K562 (cell line): ENCODE measurements around the gene GNAZ. TPM values are rescaled to one million over a fixed set of nuclear protein-coding genes. Genes with fewer than 3 reads are reported as not detected.

ENCODE experiments used
- ATAC-seq: fragments of 200-7000 bp; cut with Tn5 transposase; 3 replicates; pipeline ENCODE4 v1.9.1; 2020; ENCODE audit warnings: moderate library complexity
- BruUV-seq: library from RNA; stranded (reverse); fragments of 400-500 nt; replicated peaks from 2 replicates; lab custom pipeline; 2021; lab: Mats Ljungman, UMichigan
- CTCF ChIA-PET: fragments of 300-600 bp; formaldehyde crosslinking; extraction: SDS; loops from one replicate; lab custom pipeline; 2021; ENCODE audit warnings: low intra/inter-chr PET ratio; lab: Yijun Ruan, JAX
- POLR2A ChIA-PET: fragments of 300-600, 350-650 bp; sonication (Branson Sonifier 250); formaldehyde crosslinking; extraction: SDS; loops from one replicate; lab custom pipeline; 2021; ENCODE audit warnings: antibody characterized with exemption, inconsistent platforms; lab: Yijun Ruan, JAX
- DNase-seq, 4 experiments: peaks; one replicate each; pipeline versions ENCODE4 v3.0.0 to v3.0.0-alpha.2; 2011 to 2018; ENCODE audit warnings: low spot score in 3 of 4, mixed read lengths in 3 of 4; ENCODE audit errors: extremely low read depth in 1 of 4
- FAIRE-seq: peaks from 2 replicates; lab custom pipeline; 2011; peaks lifted over from hg19 to GRCh38; lab: Jason Lieb, UNC
- H2AFZ ChIP-seq: 2 replicates; pipeline ENCODE4 v1.6.0; 2011; ENCODE audit warnings: low read depth, low read length, control low read depth, inconsistent platforms
- H3K27ac ChIP-seq: fragments of 200-600 bp; 3 replicates; pipeline ENCODE4 v1.8.0; 2011; ENCODE audit warnings: low read depth, mild to moderate bottlenecking, control low read depth, inconsistent platforms, low read length, moderate library complexity, mixed read lengths; ENCODE audit errors: extremely low read depth
- H3K27me3 ChIP-seq, 2 experiments: fragments of 300-600 bp in 1 of 2; 2 replicates in 1 of 2; 3 replicates in 1 of 2; pipeline versions ENCODE4 v1.6.0 to v1.8.0; 2011; ENCODE audit warnings: inconsistent platforms in 2 of 2, low read length in 2 of 2, mild to moderate bottlenecking in 1 of 2, mixed read lengths in 1 of 2, moderate library complexity in 1 of 2; ENCODE audit not compliant: control insufficient read depth in 2 of 2, insufficient read depth in 2 of 2
- H3K36me3 ChIP-seq: fragments of 300-600 bp; 3 replicates; pipeline ENCODE4 v1.8.0; 2011; ENCODE audit warnings: mild to moderate bottlenecking, low read length, inconsistent platforms; ENCODE audit not compliant: control insufficient read depth, insufficient read depth
- H3K4me1 ChIP-seq, 2 experiments: fragments of 200-600 bp in 1 of 2; replicated peaks in 1 of 2; 2 replicates in 1 of 2; 3 replicates in 1 of 2; pipeline versions ENCODE4 v1.5.1 to v1.8.0; 2011; ENCODE audit warnings: inconsistent platforms in 2 of 2, low read length in 2 of 2, mild to moderate bottlenecking in 1 of 2, mixed read lengths in 1 of 2, moderate library complexity in 1 of 2; ENCODE audit not compliant: control insufficient read depth in 2 of 2, insufficient read depth in 2 of 2
- H3K4me2 ChIP-seq: 2 replicates; pipeline ENCODE4 v1.6.1; 2011; ENCODE audit warnings: low read length, control low read depth, inconsistent platforms, mixed read lengths; ENCODE audit not compliant: insufficient read depth
- H3K4me3 ChIP-seq: fragments of 200-600 bp; sonication (generic), shearing (Covaris generic); 2 replicates; pipeline ENCODE4 v1.5.1; 2016; ENCODE audit warnings: control low read depth, inconsistent platforms
- H3K79me2 ChIP-seq: fragments of 200-600 bp; 3 replicates; pipeline ENCODE4 v1.8.0; 2011; ENCODE audit warnings: low read length, inconsistent platforms; ENCODE audit not compliant: control insufficient read depth, insufficient read depth
- H3K9ac ChIP-seq, 2 experiments: 2 replicates each; pipeline versions ENCODE4 v1.6.0 to v1.6.1; 2011; ENCODE audit warnings: low read depth in 2 of 2, low read length in 2 of 2, control low read depth in 1 of 2, inconsistent platforms in 1 of 2, mild to moderate bottlenecking in 1 of 2, mixed read lengths in 1 of 2; ENCODE audit not compliant: insufficient read depth in 1 of 2
- H3K9me1 ChIP-seq: one replicate; pipeline ENCODE4 v1.6.0; 2011; ENCODE audit warnings: inconsistent platforms, mild to moderate bottlenecking, low read length, moderate library complexity; ENCODE audit not compliant: control insufficient read depth, insufficient read depth
- H3K9me3 ChIP-seq: replicated peaks from 2 replicates; pipeline ENCODE4 v1.5.1; 2011; ENCODE audit warnings: low read depth, low read length, inconsistent platforms; ENCODE audit not compliant: control insufficient read depth, insufficient read depth
- H4K20me1 ChIP-seq: replicated peaks from 2 replicates; pipeline ENCODE4 v1.6.1; 2011; ENCODE audit warnings: low read length, inconsistent platforms, mixed read lengths; ENCODE audit not compliant: control insufficient read depth, insufficient read depth
- ATF1 ChIP-seq, 2 experiments: fragments of 450-650 bp in 1 of 2; IDR thresholded peaks; 2 replicates each; pipeline ENCODE4 v1.6.1; 2016; ENCODE audit warnings: missing compliant biosample characterization in 1 of 2, missing genetic modification characterization in 1 of 2
- KDM2B ChIP-seq: fragments of 250-450 bp; sonication (Bioruptor Pico); IDR thresholded peaks from 2 replicates; pipeline ENCODE4 v1.8.0; 2021; ENCODE audit warnings: mild to moderate bottlenecking, moderate library complexity
- KLF6 ChIP-seq: fragments of 250-450 bp; sonication (Bioruptor Pico); IDR thresholded peaks from 2 replicates; pipeline ENCODE4 v1.4.0; 2020; ENCODE audit warnings: mild to moderate bottlenecking, moderate library complexity, borderline replicate concordance
- SMC3 ChIP-seq: conservative IDR thresholded peaks from 2 replicates; pipeline ENCODE4 v1.6.1; 2011; ENCODE audit warnings: low read depth, low read length, improper control_type of control experiment; ENCODE audit not compliant: insufficient read depth
- ZNF316 ChIP-seq: fragments of 450-650 bp; IDR thresholded peaks from 2 replicates; pipeline ENCODE4 v1.6.1; 2016
- whole genome bisulfite sequencing: fragments of 100-300 bp; shearing (Covaris generic); methylation state at CpG from one replicate; pipeline ENCODE4 v1.1.6; 2016; ENCODE audit warnings: low coverage, mixed read lengths; ENCODE audit not compliant: insufficient coverage; ENCODE audit errors: missing lambda C conversion rate; 5-methylcytosine and 5-hydroxymethylcytosine counted together
- in situ Hi-C: fragments of 300-500 bp; cut with MboI; formaldehyde crosslinking; loops from 4 replicates; pipeline ENCODE4 v1.15.0; 2018; ENCODE audit warnings: inconsistent platforms, mixed read lengths
- intact Hi-C: fragments of 100-400 bp; cut with micrococcal nuclease; formaldehyde crosslinking; loops from 2 replicates; pipeline ENCODE4 v1.14.2; 2022
- polyA plus RNA-seq, 8 experiments: library from polyadenylated mRNA; depleted of rRNA in 4 of 8; stranded (reverse) in 5 of 8; unstranded in 3 of 8; fragments of >200 nt; fragmentation: Nextera tagmentation in 2 of 8; fragmentation: Illumina TruSeq in 1 of 8; extraction: Ambion mirVana in 2 of 8; extraction: Trizol in 1 of 8; gene quantifications; 2 replicates each; pipeline versions ENCODE4 v1.2.1 to v1.2.3, GENCODE V29; 2011 to 2014; ENCODE audit warnings: inconsistent platforms in 1 of 8, missing spikeins in 1 of 8
- total RNA-seq, 7 experiments: library from RNA; depleted of rRNA in 6 of 7; stranded (reverse); fragments of >200 nt in 6 of 7; fragmentation: Illumina TruSeq in 2 of 7; extraction: Trizol in 2 of 7; gene quantifications; 2 replicates each; pipeline versions ENCODE4 v1.2.1 to v1.2.3, GENCODE V29; 2011 to 2021; ENCODE audit warnings: low replicate concordance in 1 of 7
- TF ChIP-seq, protein P1 (sequence below): fragments of 250-450 bp; sonication (Bioruptor Pico); IDR thresholded peaks from 2 replicates; pipeline ENCODE4 v1.9.0; 2021; ENCODE audit warnings: mild to moderate bottlenecking, inconsistent platforms
- TF ChIP-seq, protein P2 (sequence below), 3 experiments: IDR thresholded peaks in 2 of 3; conservative IDR thresholded peaks in 1 of 3; 2 replicates each; pipeline ENCODE4 v1.5.1; 2011 to 2012; ENCODE audit warnings: low read length in 3 of 3, mild to moderate bottlenecking in 3 of 3, control low read depth in 2 of 3, improper control_type of control experiment in 1 of 3, inconsistent platforms in 1 of 3, low read depth in 1 of 3, mixed read lengths in 1 of 3, moderate library complexity in 1 of 3; ENCODE audit not compliant: insufficient read depth in 2 of 3
- TF ChIP-seq, protein P3 (sequence below): IDR thresholded peaks from 2 replicates; pipeline ENCODE4 v1.6.1; 2011; ENCODE audit warnings: borderline replicate concordance, low read depth, mild to moderate bottlenecking, moderate library complexity, low read length; ENCODE audit not compliant: insufficient read depth, poor library complexity, severe bottlenecking
- TF ChIP-seq, protein P4 (sequence below), 2 experiments: IDR thresholded peaks in 1 of 2; conservative IDR thresholded peaks in 1 of 2; 2 replicates each; pipeline ENCODE4 v1.6.1; 2016; ENCODE audit warnings: low read depth in 2 of 2, mild to moderate bottlenecking in 1 of 2, missing compliant biosample characterization in 1 of 2, missing genetic modification characterization in 1 of 2, moderate library complexity in 1 of 2

Gene GNAZ
- total and polyA plus RNA-seq, 9 of the 15 experiments (the other 6 are each of a cell fraction or from before 2014, with no cell fraction given), result 0.04 to 0.22 (median 0.13) TPM; not detected in 3

DNA sequence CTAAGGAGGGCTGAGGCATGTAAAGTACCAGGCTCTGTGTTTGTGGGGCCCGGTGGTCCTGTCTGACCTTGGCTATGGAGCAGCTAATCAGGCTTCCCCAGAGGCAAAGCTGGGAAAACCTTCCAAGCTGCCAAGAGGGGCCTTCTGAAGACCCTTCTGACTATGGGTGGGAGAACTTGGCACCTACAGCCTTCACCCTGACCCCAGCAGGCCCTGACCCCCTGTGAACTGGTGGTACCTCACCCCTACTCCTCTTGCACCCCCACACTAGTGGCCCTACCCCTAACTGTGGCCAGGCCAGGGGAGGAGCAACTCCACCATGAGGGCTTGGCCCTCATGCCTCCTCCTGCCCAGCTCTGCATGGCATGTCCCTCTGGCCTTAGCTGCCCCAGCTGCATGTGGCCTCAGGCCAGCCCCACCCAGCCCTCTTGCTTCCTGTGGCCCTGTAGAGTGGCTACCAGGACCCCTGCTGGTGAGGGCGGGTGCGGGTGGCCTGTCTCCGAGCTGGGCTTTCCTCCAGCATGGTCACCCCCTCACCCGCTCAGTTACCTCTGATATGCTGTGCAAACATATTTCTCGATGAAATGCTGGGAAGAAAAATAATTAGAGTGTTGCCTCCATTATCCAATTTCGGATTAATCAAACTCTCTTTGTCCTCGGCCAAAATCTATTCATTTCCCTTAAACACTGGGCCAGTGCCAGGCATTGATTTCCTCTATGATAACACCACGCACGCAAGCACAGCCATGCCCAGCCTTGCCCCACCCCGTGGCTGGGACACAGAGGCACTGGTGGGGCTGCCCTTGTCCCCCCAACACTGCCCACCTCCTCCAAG lies 7.5 kb downstream of the GNAZ start:
- intact Hi-C loops (no loop called here), in situ Hi-C loops (no loop called here)
- peak in 3 of 4 experiments; percentile 56 to 83 (median 79) for DNase-seq
- Histone ChIP-seq H3K36me3 (no peaks in the 10 kb centered on the region), H2AFZ (no peak overlapping the region), H3K4me1 (peaks cover 0 to 6% of the 10 kb centered on the region in 2 experiments; a peak in 1 of 5 replicates), H3K9ac (peak overlapping the region in 1 of 2 experiments; percentile 14; a peak in 1 of 4 replicates), H3K27ac (no peak overlapping the region), H3K4me3 (no peak overlapping the region), H4K20me1 (peaks cover 68% of the 10 kb centered on the region), H3K9me1 (peaks cover 22% of the 10 kb centered on the region), H3K79me2 (no peaks in the 10 kb centered on the region), H3K9me3 (no peaks in the 10 kb centered on the region), H3K4me2 (no peak overlapping the region), H3K27me3 (peaks cover 36 to 92% of the 10 kb centered on the region in 2 experiments)
- peak; percentile 51 for ATAC-seq
- 2% methylated on average over 11 of the region's 11 CpGs for WGBS
- no TSS peak for BruUV-seq
- POLR2A ChIA-PET, result interaction anchor here (0.6 to 9.8 kb wide), 8 partner anchors 8 to 103 kb away, joined by 3 to 136 read pairs (median 8); no protein-coding TSS in a partner anchor
- CTCF ChIA-PET, result no interaction called here
- FAIRE-seq, result no peak
- TF ChIP-seq, protein P1, sequence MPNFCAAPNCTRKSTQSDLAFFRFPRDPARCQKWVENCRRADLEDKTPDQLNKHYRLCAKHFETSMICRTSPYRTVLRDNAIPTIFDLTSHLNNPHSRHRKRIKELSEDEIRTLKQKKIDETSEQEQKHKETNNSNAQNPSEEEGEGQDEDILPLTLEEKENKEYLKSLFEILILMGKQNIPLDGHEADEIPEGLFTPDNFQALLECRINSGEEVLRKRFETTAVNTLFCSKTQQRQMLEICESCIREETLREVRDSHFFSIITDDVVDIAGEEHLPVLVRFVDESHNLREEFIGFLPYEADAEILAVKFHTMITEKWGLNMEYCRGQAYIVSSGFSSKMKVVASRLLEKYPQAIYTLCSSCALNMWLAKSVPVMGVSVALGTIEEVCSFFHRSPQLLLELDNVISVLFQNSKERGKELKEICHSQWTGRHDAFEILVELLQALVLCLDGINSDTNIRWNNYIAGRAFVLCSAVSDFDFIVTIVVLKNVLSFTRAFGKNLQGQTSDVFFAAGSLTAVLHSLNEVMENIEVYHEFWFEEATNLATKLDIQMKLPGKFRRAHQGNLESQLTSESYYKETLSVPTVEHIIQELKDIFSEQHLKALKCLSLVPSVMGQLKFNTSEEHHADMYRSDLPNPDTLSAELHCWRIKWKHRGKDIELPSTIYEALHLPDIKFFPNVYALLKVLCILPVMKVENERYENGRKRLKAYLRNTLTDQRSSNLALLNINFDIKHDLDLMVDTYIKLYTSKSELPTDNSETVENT (CRISPR knock-in tag), result peak; percentile 84
- TF ChIP-seq, protein P2, sequence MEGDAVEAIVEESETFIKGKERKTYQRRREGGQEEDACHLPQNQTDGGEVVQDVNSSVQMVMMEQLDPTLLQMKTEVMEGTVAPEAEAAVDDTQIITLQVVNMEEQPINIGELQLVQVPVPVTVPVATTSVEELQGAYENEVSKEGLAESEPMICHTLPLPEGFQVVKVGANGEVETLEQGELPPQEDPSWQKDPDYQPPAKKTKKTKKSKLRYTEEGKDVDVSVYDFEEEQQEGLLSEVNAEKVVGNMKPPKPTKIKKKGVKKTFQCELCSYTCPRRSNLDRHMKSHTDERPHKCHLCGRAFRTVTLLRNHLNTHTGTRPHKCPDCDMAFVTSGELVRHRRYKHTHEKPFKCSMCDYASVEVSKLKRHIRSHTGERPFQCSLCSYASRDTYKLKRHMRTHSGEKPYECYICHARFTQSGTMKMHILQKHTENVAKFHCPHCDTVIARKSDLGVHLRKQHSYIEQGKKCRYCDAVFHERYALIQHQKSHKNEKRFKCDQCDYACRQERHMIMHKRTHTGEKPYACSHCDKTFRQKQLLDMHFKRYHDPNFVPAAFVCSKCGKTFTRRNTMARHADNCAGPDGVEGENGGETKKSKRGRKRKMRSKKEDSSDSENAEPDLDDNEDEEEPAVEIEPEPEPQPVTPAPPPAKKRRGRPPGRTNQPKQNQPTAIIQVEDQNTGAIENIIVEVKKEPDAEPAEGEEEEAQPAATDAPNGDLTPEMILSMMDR (IDR thresholded peaks at IDR 0.05 in 2 of 3, conservative IDR thresholded peaks at IDR 0.05 in 1 of 3; ENCODE audit: insufficient read depth in 2 of 3, low read depth in 1 of 3, low read length in 3 of 3), result peak in 2 of 3 experiments; percentile 51 to 67; a peak in 4 of 6 replicates
- TF ChIP-seq ATF1 (CRISPR knock-in tag; IDR thresholded peaks at IDR 0.05), result peak; percentile 6; the same call in 1 of the 2 replicates
- TF ChIP-seq ATF1 (tag; IDR thresholded peaks at IDR 0.05), result no peak
- TF ChIP-seq, protein P3, sequence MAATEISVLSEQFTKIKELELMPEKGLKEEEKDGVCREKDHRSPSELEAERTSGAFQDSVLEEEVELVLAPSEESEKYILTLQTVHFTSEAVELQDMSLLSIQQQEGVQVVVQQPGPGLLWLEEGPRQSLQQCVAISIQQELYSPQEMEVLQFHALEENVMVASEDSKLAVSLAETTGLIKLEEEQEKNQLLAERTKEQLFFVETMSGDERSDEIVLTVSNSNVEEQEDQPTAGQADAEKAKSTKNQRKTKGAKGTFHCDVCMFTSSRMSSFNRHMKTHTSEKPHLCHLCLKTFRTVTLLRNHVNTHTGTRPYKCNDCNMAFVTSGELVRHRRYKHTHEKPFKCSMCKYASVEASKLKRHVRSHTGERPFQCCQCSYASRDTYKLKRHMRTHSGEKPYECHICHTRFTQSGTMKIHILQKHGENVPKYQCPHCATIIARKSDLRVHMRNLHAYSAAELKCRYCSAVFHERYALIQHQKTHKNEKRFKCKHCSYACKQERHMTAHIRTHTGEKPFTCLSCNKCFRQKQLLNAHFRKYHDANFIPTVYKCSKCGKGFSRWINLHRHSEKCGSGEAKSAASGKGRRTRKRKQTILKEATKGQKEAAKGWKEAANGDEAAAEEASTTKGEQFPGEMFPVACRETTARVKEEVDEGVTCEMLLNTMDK, result peak; percentile 79
- TF ChIP-seq, protein P4, sequence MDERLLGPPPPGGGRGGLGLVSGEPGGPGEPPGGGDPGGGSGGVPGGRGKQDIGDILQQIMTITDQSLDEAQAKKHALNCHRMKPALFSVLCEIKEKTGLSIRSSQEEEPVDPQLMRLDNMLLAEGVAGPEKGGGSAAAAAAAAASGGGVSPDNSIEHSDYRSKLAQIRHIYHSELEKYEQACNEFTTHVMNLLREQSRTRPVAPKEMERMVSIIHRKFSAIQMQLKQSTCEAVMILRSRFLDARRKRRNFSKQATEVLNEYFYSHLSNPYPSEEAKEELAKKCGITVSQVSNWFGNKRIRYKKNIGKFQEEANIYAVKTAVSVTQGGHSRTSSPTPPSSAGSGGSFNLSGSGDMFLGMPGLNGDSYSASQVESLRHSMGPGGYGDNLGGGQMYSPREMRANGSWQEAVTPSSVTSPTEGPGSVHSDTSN (CRISPR knock-in tag; IDR thresholded peaks at IDR 0.05; ENCODE audit: low read depth), result 0 out of 2 replicates have a peak, but pooled peaks have one; percentile 2
- TF ChIP-seq, protein P4 (tag; conservative IDR thresholded peaks at IDR 0.05; ENCODE audit: low read depth), result no peak
- TF ChIP-seq ZNF316, result peak; percentile 17; the same call in 1 of the 2 replicates
- peak; percentile 76; the same call in 1 of the 2 replicates for TF ChIP-seq KDM2B
- TF ChIP-seq KLF6, result no peak
- TF ChIP-seq SMC3, result 0 out of 2 replicates have a peak, but pooled peaks have one; percentile 25
